Adrenal gland (tissue), 12 donors: ENCODE results near the gene SPIRE1. TPM values are rescaled to one million over a fixed set of nuclear protein-coding genes. Genes with fewer than 3 reads are reported as not detected.

ENCODE experiments used
- DNase-seq, 7 donors: peaks; one replicate each; pipeline ENCODE4 v3.0.0-alpha.2; 2019 to 2020
- H3K27ac ChIP-seq, 5 donors: fragments of 200-600 bp; sonication (generic) in 4 of 5; 1 replicate in 3 of 5; 2 replicates in 2 of 5; pipeline versions ENCODE4 v1.5.1 to v1.8.0; 2016 to 2020; ENCODE audit warnings: mild to moderate bottlenecking in 1 of 5
- H3K27me3 ChIP-seq: fragments of 200-600 bp; 2 replicates; pipeline ENCODE4 v1.8.0; 2021
- H3K36me3 ChIP-seq, 2 donors: fragments of 200-600 bp; replicated peaks in 1 of 2; 1 replicate in 1 of 2; 2 replicates in 1 of 2; pipeline versions ENCODE4 v1.5.1 to v1.8.0; 2018 to 2022
- H3K4me1 ChIP-seq, 2 donors: fragments of 200-600 bp; replicated peaks in 1 of 2; 1 replicate in 1 of 2; 2 replicates in 1 of 2; pipeline versions ENCODE4 v1.5.1 to v1.8.0; 2018 to 2021
- H3K4me3 ChIP-seq, 4 donors: fragments of 200-600 bp; sonication (generic) in 3 of 4; one replicate each; pipeline ENCODE4 v1.5.1; 2016 to 2018
- H3K9me3 ChIP-seq, 3 donors: fragments of 200-600 bp; sonication (generic) in 1 of 3; replicated peaks in 1 of 3; 1 replicate in 2 of 3; 2 replicates in 1 of 3; pipeline versions ENCODE4 v1.5.1 to v1.8.0; 2016 to 2021
- CTCF ChIP-seq, 6 experiments: fragments of 450-650 bp in 4 of 6; fragments of 200-600 bp in 2 of 6; sonication (generic) in 1 of 6; IDR thresholded peaks; 1 replicate in 5 of 6; 2 replicates in 1 of 6; pipeline versions ENCODE4 v1.5.1 to v1.8.0; 2016 to 2021; ENCODE audit warnings: antibody characterized with exemption in 6 of 6, mild to moderate bottlenecking in 2 of 6, moderate library complexity in 1 of 6
- POLR2A ChIP-seq, 2 donors: fragments of 450-650 bp; IDR thresholded peaks; one replicate each; pipeline ENCODE4 v1.6.1; 2017; ENCODE audit warnings: antibody characterized with exemption in 2 of 2, mild to moderate bottlenecking in 2 of 2, moderate library complexity in 1 of 2
- whole genome bisulfite sequencing, 4 donors: extraction: QIAGEN DNeasy Blood & Tissue Kit in 2 of 4; methylation state at CpG; one replicate each; pipeline versions ENCODE4 v1.1.5 to v1.1.7; 2013 to 2017; 5-methylcytosine and 5-hydroxymethylcytosine counted together
- intact Hi-C, 2 donors: fragments of 100-400 bp; cut with DNase I; formaldehyde crosslinking; loops; one replicate each; pipeline versions ENCODE4 v1.14.1 to v1.15.0; 2022 to 2023
- polyA plus RNA-seq, 3 donors: library from polyadenylated mRNA; stranded (reverse); fragments of 200-250 nt in 2 of 3; fragments of 350-450 nt in 1 of 3; fragmentation: Illumina TruSeq in 1 of 3; extraction: RNeasy Lipid Tissue Mini Kit (QIAGEN cat#74804) in 1 of 3; gene quantifications; one replicate each; pipeline ENCODE4 v1.2.3, GENCODE V29; 2013 to 2014
- total RNA-seq, 9 donors: library from RNA; depleted of rRNA in 4 of 9; stranded (reverse); fragments of >200 nt in 4 of 9; fragments of 120-200 nt in 1 of 9; fragmentation: NEBNext Ultra II Directional in 1 of 9; extraction: Animal tissue kit (Norgen Biotek cat#: 25700) in 1 of 9; gene quantifications; one replicate each; pipeline versions ENCODE4 v1.1.0 to v1.2.4, GENCODE V29; 2013 to 2023
- donor health status: healthy with polysubstance abuse.
- donor health status: Bipolar disorder and iron deficiency.
- donor health status: DM: yes; HTN: yes; CAD: no.
- donor health status: DM: no; HTN: no; CAD: no.
- donor health status: DM: no; HTN: no; CAD: no.
- donor health status: DM: yes; HTN: yes; CAD: no.

SPIRE1 gene
- total and polyA plus RNA-seq, 12 donors, result 11.7 to 74.0 (median 45.6) TPM

GRCh38 chr18:12640881-12641200 is 17.1 kb downstream of the SPIRE1 start:
- TF ChIP-seq POLR2A (IDR thresholded peaks at IDR 0.05) (peak in 1 of 2 donors; percentile 16), CTCF (IDR thresholded peaks at IDR 0.05) (peak in 3 of 6 experiments; percentile 16 to 19 (median 16))
- peak overlapping the region in 3 of 5 donors; percentile 49 to 66 (median 58) for H3K27ac ChIP-seq
- 37 to 55% (median 48%) methylated on average over 6 of the region's 6 CpGs for WGBS, 4 donors

DNA sequence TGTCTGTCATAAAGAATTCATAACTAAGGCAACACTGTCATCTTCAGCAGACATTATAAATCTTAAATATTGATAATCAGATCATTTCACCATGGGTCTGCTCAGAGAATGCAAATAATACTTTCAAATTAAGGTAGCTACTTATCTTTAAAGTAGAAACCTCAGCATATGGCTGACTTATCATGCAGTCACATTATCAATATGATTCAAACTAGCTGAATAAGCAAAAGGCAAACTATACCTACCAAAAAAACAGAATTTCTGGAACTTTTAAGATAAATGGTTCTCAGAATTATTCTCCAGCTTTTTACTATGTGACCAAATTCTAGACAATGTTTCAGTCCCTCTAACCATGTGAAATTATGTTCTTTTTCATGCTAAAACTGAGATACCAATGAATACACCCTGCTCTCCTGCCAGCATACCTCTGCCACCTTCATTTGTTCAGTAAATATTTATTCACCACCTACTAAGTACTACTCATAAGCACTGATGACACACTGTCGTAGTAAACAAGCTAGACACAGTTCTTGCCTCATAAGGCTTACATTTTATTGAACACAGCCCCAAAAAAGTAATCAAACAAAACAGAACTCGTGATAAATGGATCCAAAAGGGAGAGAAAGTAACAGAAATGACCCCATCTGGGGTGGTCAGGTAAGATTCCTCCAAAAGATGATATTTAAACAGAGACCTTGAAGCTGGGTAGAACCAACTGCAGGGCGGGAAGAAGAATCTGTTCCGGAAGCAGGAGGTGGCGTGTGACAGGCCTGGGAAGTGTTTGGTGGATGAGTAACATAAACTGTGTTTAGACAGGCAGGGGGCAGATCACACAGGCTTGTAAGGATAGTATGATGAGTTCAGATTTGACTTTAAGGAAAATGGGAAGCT is 17.7 kb downstream of the SPIRE1 start:
- DNase-seq, result peak in 6 of 7 donors; percentile 40 to 72 (median 60)
- H3K4me1 ChIP-seq, result peaks cover 16 to 22% of the 10 kb centered on the region in 2 donors
- WGBS, 4 donors, result 34 to 48% (median 41%) methylated on average over 5 of the region's 5 CpGs

More at GRCh38 chr18:12640881-12641200, 17.1 kb downstream of the SPIRE1 start:
- intact Hi-C loops, result no loop called here
- H3K4me1 ChIP-seq, result peaks cover 16 to 28% of the 10 kb centered on the region in 2 donors
- DNase-seq, result peak in 2 of 7 donors; percentile 49 to 55
- H3K27me3 ChIP-seq, result no peaks in the 10 kb centered on the region
- H3K9me3 ChIP-seq, result no peaks in the 10 kb centered on the region
- H3K36me3 ChIP-seq, result no peaks in the 10 kb centered on the region
- H3K4me3 ChIP-seq, result no peak overlapping the region

DNA sequence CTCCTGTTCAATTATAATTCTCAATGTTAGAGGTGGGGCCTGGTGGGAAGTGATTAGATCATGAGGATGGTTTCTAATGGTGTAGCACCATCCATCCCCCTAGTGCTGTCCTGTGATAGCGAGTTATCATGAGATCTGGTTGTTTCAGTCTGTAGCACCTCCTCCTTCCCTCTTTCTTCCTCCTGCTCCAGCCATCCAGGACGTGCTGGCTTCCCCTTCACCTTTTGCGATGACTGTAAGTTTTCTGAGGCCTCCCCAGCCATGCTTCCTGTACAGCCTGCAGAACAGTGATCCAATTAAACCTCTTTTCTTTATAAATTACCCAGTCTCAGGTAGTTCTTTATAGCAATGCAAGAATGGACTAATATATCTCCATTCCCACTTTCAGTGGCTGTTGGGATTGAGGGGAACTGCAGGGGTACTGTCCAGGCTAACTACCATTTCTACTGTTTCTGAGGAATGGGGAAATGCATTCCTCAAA is 19.2 kb downstream of the SPIRE1 start:
- no peak overlapping the region for H3K4me3 ChIP-seq
- H3K36me3 ChIP-seq, result no peaks in the 10 kb centered on the region
- no peak for DNase-seq
- TF ChIP-seq POLR2A (IDR thresholded peaks at IDR 0.05) (no peak), CTCF (IDR thresholded peaks at IDR 0.05) (no peak)
- WGBS, 4 donors, result 63 to 81% (median 73%) methylated on average over 3 of the region's 3 CpGs
- no peak overlapping the region for H3K27ac ChIP-seq
- peaks cover 15 to 16% of the 10 kb centered on the region in 2 donors for H3K4me1 ChIP-seq
- no peaks in the 10 kb centered on the region for H3K9me3 ChIP-seq
- H3K27me3 ChIP-seq, result no peaks in the 10 kb centered on the region
- intact Hi-C loops, result no loop called here

More for the DNA sequence above, 17.7 kb downstream of the SPIRE1 start:
- intact Hi-C loops, result no loop called here
- no peaks in the 10 kb centered on the region for H3K9me3 ChIP-seq
- H3K27me3 ChIP-seq, result no peaks in the 10 kb centered on the region
- peak overlapping the region in 4 of 5 donors; percentile 10 to 66 (median 54) for H3K27ac ChIP-seq
- TF ChIP-seq CTCF (IDR thresholded peaks at IDR 0.05), result no peak
- TF ChIP-seq POLR2A (IDR thresholded peaks at IDR 0.05), result no peak
- H3K36me3 ChIP-seq, result no peaks in the 10 kb centered on the region
- no peak overlapping the region for H3K4me3 ChIP-seq

GRCh38 chr18:12637901-12638643 is 19.8 kb downstream of the SPIRE1 start:
- no peak overlapping the region for H3K4me3 ChIP-seq
- H3K36me3 ChIP-seq, result no peaks in the 10 kb centered on the region
- DNase-seq, result no peak
- intact Hi-C loops, result no loop called here
- peaks cover 15 to 16% of the 10 kb centered on the region in 2 donors for H3K4me1 ChIP-seq
- no peaks in the 10 kb centered on the region for H3K27me3 ChIP-seq
- WGBS, 4 donors, result 95 to 100% (median 97%) methylated on average over 4 of the region's 4 CpGs
- no peaks in the 10 kb centered on the region for H3K9me3 ChIP-seq
- TF ChIP-seq POLR2A (IDR thresholded peaks at IDR 0.05) (no peak), CTCF (IDR thresholded peaks at IDR 0.05) (no peak)
- H3K27ac ChIP-seq, result no peak overlapping the region
